ENCODE measurements around the gene HNRNPA0.
A peak's percentile ranks its signal among the peaks of the same experiment; 100 is the strongest.

Gene HNRNPA0

DNA sequence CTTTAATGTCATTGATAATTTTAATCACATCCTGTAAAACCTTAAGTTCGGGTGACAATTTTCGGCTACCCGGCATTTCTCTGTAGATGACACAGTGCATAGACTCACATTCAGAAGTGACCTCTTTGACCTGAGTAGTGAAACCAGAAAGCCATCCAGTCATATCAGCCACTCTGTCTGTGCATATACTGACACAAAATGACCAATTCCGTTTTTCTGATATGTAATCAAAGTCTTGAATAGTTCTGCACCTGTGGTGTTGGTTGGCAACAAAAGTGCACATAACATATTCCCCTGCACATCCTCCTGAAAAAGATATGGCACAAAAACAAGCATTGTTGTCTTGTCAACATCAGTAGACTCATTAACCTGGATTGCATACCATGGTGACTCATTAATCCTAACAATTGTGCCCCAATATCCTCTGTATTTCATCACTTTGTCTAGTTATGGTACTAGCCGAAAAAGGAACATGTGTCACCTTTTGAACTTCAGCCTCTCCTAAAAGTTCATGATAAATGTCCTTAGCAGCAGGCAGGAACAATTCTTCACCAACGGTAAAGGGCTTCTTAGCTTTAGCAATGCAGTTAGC, 4.6 kb upstream of the HNRNPA0 start:
- TF ChIP-seq, protein P1, sequence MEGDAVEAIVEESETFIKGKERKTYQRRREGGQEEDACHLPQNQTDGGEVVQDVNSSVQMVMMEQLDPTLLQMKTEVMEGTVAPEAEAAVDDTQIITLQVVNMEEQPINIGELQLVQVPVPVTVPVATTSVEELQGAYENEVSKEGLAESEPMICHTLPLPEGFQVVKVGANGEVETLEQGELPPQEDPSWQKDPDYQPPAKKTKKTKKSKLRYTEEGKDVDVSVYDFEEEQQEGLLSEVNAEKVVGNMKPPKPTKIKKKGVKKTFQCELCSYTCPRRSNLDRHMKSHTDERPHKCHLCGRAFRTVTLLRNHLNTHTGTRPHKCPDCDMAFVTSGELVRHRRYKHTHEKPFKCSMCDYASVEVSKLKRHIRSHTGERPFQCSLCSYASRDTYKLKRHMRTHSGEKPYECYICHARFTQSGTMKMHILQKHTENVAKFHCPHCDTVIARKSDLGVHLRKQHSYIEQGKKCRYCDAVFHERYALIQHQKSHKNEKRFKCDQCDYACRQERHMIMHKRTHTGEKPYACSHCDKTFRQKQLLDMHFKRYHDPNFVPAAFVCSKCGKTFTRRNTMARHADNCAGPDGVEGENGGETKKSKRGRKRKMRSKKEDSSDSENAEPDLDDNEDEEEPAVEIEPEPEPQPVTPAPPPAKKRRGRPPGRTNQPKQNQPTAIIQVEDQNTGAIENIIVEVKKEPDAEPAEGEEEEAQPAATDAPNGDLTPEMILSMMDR (IDR thresholded peaks at IDR 0.05; ENCODE audit: low read depth, low read length): no peak
- H3K9me3 ChIP-seq: no peaks in the 10 kb centered on the region
- no peak for DNase-seq
- H3K4me1 ChIP-seq: peaks cover 7% of the 10 kb centered on the region; the same call in 1 of the 2 replicates
- H3K27me3 ChIP-seq: no peaks in the 10 kb centered on the region
- H3K4me3 ChIP-seq (ENCODE audit: low read depth, low read length): no peak overlapping the region
- H3K36me3 ChIP-seq: peaks cover 2% of the 10 kb centered on the region

DNA sequence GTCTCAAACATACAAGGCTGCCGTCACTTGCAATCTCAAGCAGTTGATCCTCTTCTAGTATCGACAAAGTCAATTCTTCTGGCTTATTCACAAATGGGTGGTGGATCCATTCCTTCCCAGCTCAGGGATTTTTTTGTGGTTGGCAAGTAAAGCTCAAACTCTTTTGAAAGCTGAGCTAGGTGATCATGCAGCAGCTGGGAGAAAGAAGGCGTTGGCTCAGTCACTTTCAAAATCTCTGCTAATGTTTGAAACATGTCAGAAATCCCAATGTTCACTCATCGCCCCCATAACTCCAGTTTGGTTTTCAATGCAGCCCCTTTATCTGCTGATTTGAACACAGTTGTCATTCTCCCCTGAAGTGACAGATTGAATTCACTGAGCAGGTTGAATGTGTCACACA, 4.0 kb upstream of the HNRNPA0 start:
- H3K36me3 ChIP-seq: peaks cover 9% of the 10 kb centered on the region
- H3K9me3 ChIP-seq: no peaks in the 10 kb centered on the region
- no peak overlapping the region for H3K4me3 ChIP-seq (ENCODE audit: low read depth, low read length)
- no peak for DNase-seq
- peaks cover 7% of the 10 kb centered on the region; the same call in 1 of the 2 replicates for H3K4me1 ChIP-seq
- TF ChIP-seq, protein P1 (IDR thresholded peaks at IDR 0.05; ENCODE audit: low read depth, low read length): no peak
- H3K27me3 ChIP-seq: no peaks in the 10 kb centered on the region

DNA sequence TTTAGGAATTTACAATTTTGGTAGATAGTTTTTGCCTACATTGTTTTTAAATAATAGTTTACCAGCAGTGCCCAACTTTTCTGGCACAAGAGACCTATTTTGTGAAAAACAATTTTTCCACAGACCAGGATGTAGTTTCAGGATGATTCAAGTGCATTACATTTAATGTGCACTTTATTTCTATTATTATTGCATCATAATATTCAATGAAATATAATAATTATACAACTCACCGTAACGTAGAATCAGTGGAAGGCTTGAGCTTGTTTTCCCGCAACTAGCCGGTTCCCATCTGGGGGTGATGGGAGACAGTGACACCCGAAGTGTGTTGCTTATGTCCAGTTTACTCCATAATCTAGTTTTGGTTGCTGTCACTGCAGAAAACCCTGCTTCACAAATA, 3.5 kb upstream of the HNRNPA0 start:
- H3K27me3 ChIP-seq: no peaks in the 10 kb centered on the region
- no peak for DNase-seq
- H3K9me3 ChIP-seq: no peaks in the 10 kb centered on the region
- TF ChIP-seq, protein P1 (IDR thresholded peaks at IDR 0.05; ENCODE audit: low read depth, low read length): no peak
- H3K4me1 ChIP-seq: peaks cover 7% of the 10 kb centered on the region; the same call in 1 of the 2 replicates
- no peak overlapping the region for H3K4me3 ChIP-seq (ENCODE audit: low read depth, low read length)
- peaks cover 13% of the 10 kb centered on the region for H3K36me3 ChIP-seq

DNA sequence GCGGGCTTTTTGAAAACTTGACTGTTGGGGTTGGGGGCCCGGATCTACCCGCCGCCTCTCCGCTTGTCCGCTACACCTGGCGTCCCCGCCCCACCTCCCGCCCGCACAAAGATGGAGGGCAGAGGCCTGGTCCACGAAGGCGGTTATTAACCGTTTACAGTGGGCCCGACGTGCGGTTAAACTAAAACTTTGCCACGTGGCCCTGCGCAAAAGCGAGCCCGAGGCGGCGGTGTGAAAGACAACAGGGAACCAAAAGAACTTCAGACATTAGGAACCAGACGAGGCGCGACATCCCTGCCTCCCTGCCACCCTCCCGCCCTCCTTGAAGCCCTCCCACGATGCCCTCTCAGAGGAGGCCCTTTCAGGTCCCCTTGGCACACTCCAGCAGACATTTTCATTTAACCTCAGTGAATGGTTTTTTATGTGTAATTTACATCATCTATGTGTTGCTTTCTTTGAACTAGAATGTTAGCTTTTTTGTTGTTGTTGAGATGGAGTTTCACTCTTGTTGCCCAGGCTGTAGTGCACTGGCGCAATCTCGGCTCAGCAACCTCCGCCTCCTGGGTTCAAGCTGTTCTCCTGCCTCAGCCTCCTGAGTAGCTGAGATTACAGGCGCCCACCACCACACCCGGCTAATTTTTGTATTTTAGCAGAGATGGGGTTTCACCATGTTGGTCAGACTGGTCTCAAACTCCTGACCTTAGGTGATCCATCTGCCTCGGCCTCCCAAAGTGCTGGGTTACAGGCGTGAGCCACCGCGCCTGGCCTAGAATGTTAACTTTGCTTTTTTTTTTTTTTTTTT, 999 bp upstream of the HNRNPA0 start:
- no peaks in the 10 kb centered on the region for H3K27me3 ChIP-seq
- peaks cover 26% of the 10 kb centered on the region for H3K36me3 ChIP-seq
- no peak for DNase-seq
- TF ChIP-seq, protein P1 (IDR thresholded peaks at IDR 0.05; ENCODE audit: low read depth, low read length): no peak
- H3K4me1 ChIP-seq: peaks cover 8% of the 10 kb centered on the region
- H3K9me3 ChIP-seq: no peaks in the 10 kb centered on the region
- H3K4me3 ChIP-seq (ENCODE audit: low read depth, low read length): peak overlapping the region; percentile 94

DNA sequence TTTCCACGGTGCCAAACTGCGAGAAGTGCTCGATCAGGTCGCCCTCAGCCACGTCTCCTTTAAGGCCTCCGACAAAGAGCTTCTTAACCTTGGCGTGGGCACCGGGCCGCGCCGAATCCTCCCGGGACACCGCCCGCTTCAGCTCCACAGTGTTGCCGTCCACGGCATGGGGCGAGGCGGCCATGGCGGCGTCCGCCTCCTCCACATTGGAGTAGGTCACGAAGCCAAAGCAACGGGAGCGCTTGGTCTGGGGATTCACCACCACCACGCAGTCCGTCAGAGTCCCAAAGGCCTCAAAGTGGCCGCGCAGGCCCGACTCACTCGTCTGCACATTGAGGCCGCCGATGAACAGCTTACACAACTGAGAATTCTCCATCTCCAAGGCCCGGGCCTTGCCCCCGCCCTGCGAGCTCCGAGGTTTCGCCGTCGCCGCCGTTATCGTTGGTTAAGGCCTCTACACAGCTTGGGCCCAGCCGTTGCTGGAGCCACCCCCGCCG, 424 bp downstream of the HNRNPA0 start:
- Histone ChIP-seq H3K4me1 (peaks cover 8% of the 10 kb centered on the region), H3K27me3 (no peaks in the 10 kb centered on the region), H3K9me3 (no peaks in the 10 kb centered on the region), H3K36me3 (peaks cover 26% of the 10 kb centered on the region), H3K4me3 (ENCODE audit: low read depth, low read length) (peak overlapping the region; percentile 94)
- no peak for DNase-seq
- TF ChIP-seq, protein P1 (IDR thresholded peaks at IDR 0.05; ENCODE audit: low read depth, low read length): no peak
